Fibroblast of lung (primary cell): ENCODE results near the gene PPP1R26. TPM values are rescaled to one million over a fixed set of nuclear protein-coding genes. Genes with fewer than 3 reads are reported as not detected.
A peak's percentile ranks its signal among the peaks of the same experiment; 100 is the strongest.

Experiments used
- DNase-seq, 2 donors: peaks; one replicate each; pipeline versions ENCODE4 v3.0.0 to v3.0.0-alpha.2; 2010; ENCODE audit warnings: low read depth in 2 of 2
- H2AFZ ChIP-seq: 2 replicates; pipeline ENCODE4 v1.5.1; 2012; ENCODE audit warnings: low read length, control low read depth, inconsistent platforms
- H3K27ac ChIP-seq: 2 replicates; pipeline ENCODE4 v1.5.1; 2011; ENCODE audit warnings: low read length, control low read depth; ENCODE audit not compliant: insufficient read depth
- H3K27me3 ChIP-seq: 2 replicates; pipeline ENCODE4 v1.5.1; 2011; ENCODE audit warnings: mild to moderate bottlenecking, low read length; ENCODE audit not compliant: control insufficient read depth, insufficient read depth
- H3K36me3 ChIP-seq: 2 replicates; pipeline ENCODE4 v1.5.1; 2011; ENCODE audit warnings: low read length; ENCODE audit not compliant: control insufficient read depth, insufficient read depth
- H3K4me1 ChIP-seq: 2 replicates; pipeline ENCODE4 v1.5.1; 2011; ENCODE audit warnings: low read length; ENCODE audit not compliant: control insufficient read depth, insufficient read depth; ENCODE audit errors: extremely low read depth
- H3K4me2 ChIP-seq: 2 replicates; pipeline ENCODE4 v1.5.1; 2011; ENCODE audit warnings: low read length, control low read depth; ENCODE audit not compliant: insufficient read depth; ENCODE audit errors: extremely low read depth
- H3K4me3 ChIP-seq, 4 experiments: fragments of 200-600 bp in 1 of 4; sonication (generic) in 1 of 4; replicated peaks in 1 of 4; 2 replicates each; pipeline ENCODE4 v1.5.1; 2011 to 2016; ENCODE audit warnings: low read length in 4 of 4, low read depth in 3 of 4, mild to moderate bottlenecking in 3 of 4, control low read depth in 2 of 4, inconsistent platforms in 1 of 4, mixed read lengths in 1 of 4; ENCODE audit not compliant: insufficient read depth in 1 of 4; ENCODE audit errors: control extremely low read depth in 1 of 4
- H3K79me2 ChIP-seq: 2 replicates; pipeline ENCODE4 v1.5.1; 2012; ENCODE audit warnings: mild to moderate bottlenecking, low read length, inconsistent platforms; ENCODE audit not compliant: control insufficient read depth, insufficient read depth
- H3K9ac ChIP-seq: 2 replicates; pipeline ENCODE4 v1.5.1; 2011; ENCODE audit warnings: mild to moderate bottlenecking, low read length, control low read depth; ENCODE audit not compliant: insufficient read depth
- H3K9me3 ChIP-seq: 2 replicates; pipeline ENCODE4 v1.5.1; 2012; ENCODE audit warnings: low read depth, low read length; ENCODE audit not compliant: control insufficient read depth, insufficient read depth
- H4K20me1 ChIP-seq: 2 replicates; pipeline ENCODE4 v1.5.1; 2011; ENCODE audit warnings: low read length; ENCODE audit not compliant: control insufficient read depth, insufficient read depth; ENCODE audit errors: extremely low read depth
- CTCF ChIP-seq, 2 donors: IDR thresholded peaks in 1 of 2; conservative IDR thresholded peaks in 1 of 2; 1 replicate in 1 of 2; 2 replicates in 1 of 2; pipeline ENCODE4 v1.5.1; 2011 to 2012; ENCODE audit warnings: low read length in 2 of 2, control low read depth in 1 of 2, inconsistent platforms in 1 of 2, low read depth in 1 of 2, mild to moderate bottlenecking in 1 of 2
- EZH2 ChIP-seq: IDR thresholded peaks from 2 replicates; pipeline ENCODE4 v1.5.1; 2012; ENCODE audit warnings: low read length, control low read depth, mild to moderate bottlenecking; ENCODE audit errors: missing control alignments
- polyA plus RNA-seq, 2 donors: library from polyadenylated mRNA; depleted of rRNA in 1 of 2; stranded (reverse) in 1 of 2; unstranded in 1 of 2; fragments of >200 nt; gene quantifications; 2 replicates each; pipeline ENCODE4 v1.2.1, GENCODE V29; 2011 to 2012; ENCODE audit warnings: missing spikeins in 1 of 2
- total RNA-seq: library from RNA; depleted of rRNA; stranded (reverse); fragments of >200 nt; gene quantifications from 2 replicates; pipeline ENCODE4 v1.2.1, GENCODE V29; 2014

The PPP1R26 gene
- total and polyA plus RNA-seq, 2 donors (not counting 1 experiment from before 2014, with no cell fraction given), result 2.9 to 8.9 TPM

- Histone ChIP-seq H3K27ac (peak overlapping the region; percentile 82), H3K4me1 (peaks cover 6% of the 10 kb centered on the region), H3K4me2 (peak overlapping the region; percentile 81), H3K4me3 (peak overlapping the region; percentile 66 to 97 (median 84)), H3K9ac (peak overlapping the region; percentile 90), H2AFZ (no peak overlapping the region), H4K20me1 (no peaks in the 10 kb centered on the region), H3K27me3 (no peaks in the 10 kb centered on the region), H3K79me2 (peaks cover 13% of the 10 kb centered on the region), H3K36me3 (peaks cover 17% of the 10 kb centered on the region), H3K9me3 (no peaks in the 10 kb centered on the region)
- no peak for DNase-seq
- TF ChIP-seq CTCF (conservative IDR thresholded peaks at IDR 0.05 in 1 of 2, IDR thresholded peaks at IDR 0.05 in 1 of 2; ENCODE audit: low read depth in 1 of 2, low read length in 2 of 2) (no peak), EZH2 (no peak)
These were observed 21.9 kb downstream of the PPP1R26 start for GRCh38 chr9:135501261-135502167.

- no peak for TF ChIP-seq CTCF (conservative IDR thresholded peaks at IDR 0.05 in 1 of 2, IDR thresholded peaks at IDR 0.05 in 1 of 2; ENCODE audit: low read depth in 1 of 2, low read length in 2 of 2)
- TF ChIP-seq EZH2, result no peak
- peaks cover 6% of the 10 kb centered on the region for H3K4me1 ChIP-seq
- DNase-seq, result no peak
- H3K27ac ChIP-seq, result no peak overlapping the region
- H3K9me3 ChIP-seq, result no peaks in the 10 kb centered on the region
- no peak overlapping the region for H2AFZ ChIP-seq
- H3K36me3 ChIP-seq, result peaks cover 17% of the 10 kb centered on the region
- H3K9ac ChIP-seq, result no peak overlapping the region
- H3K4me3 ChIP-seq, result peak overlapping the region in 1 of 4 experiments; percentile 84
- no peak overlapping the region for H3K4me2 ChIP-seq
- no peaks in the 10 kb centered on the region for H3K27me3 ChIP-seq
- H3K79me2 ChIP-seq, result peaks cover 13% of the 10 kb centered on the region
- H4K20me1 ChIP-seq, result no peaks in the 10 kb centered on the region
These were observed 22.7 kb downstream of the PPP1R26 start for GRCh38 chr9:135502168-135502872.

- Histone ChIP-seq H3K27ac (no peak overlapping the region), H3K4me1 (peaks cover 6% of the 10 kb centered on the region), H3K9me3 (no peaks in the 10 kb centered on the region), H4K20me1 (no peaks in the 10 kb centered on the region), H2AFZ (no peak overlapping the region), H3K79me2 (peaks cover 13% of the 10 kb centered on the region), H3K4me3 (no peak overlapping the region), H3K9ac (no peak overlapping the region), H3K4me2 (no peak overlapping the region), H3K27me3 (no peaks in the 10 kb centered on the region), H3K36me3 (peaks cover 17% of the 10 kb centered on the region)
- no peak for DNase-seq
- TF ChIP-seq EZH2 (no peak), CTCF (conservative IDR thresholded peaks at IDR 0.05 in 1 of 2, IDR thresholded peaks at IDR 0.05 in 1 of 2; ENCODE audit: low read depth in 1 of 2, low read length in 2 of 2) (no peak)
These were observed 23.3 kb downstream of the PPP1R26 start for GRCh38 chr9:135502873-135503321.
